Measurements from ENCODE around the gene LARP6.
"Not testable (repeated sequence)": the region's sequence is repeated elsewhere in the genome, so short reads cannot be mapped to it uniquely, and the experiment has no call there.

The LARP6 gene

GRCh38 chr15:70859322-70859908, 5.5 kb upstream of the LARP6 start:
- no peak for DNase-seq (ENCODE audit: low spot score)

GRCh38 chr15:70858614-70859321, 4.8 kb upstream of the LARP6 start:
- DNase-seq (ENCODE audit: low spot score), result not testable (repeated sequence)

- peak; percentile 29 for DNase-seq (ENCODE audit: low spot score)
Measured at GRCh38 chr15:70857562-70858285, 3.8 kb upstream of the LARP6 start.

GRCh38 chr15:70856884-70857561, 3.1 kb upstream of the LARP6 start:
- DNase-seq (ENCODE audit: low spot score), result no peak

GRCh38 chr15:70856177-70856883, 2.4 kb upstream of the LARP6 start:
- DNase-seq (ENCODE audit: low spot score), result no peak

- DNase-seq (ENCODE audit: low spot score), result no peak
Measured at GRCh38 chr15:70855764-70856163, 1.8 kb upstream of the LARP6 start.

- no peak for DNase-seq (ENCODE audit: low spot score)
Measured at GRCh38 chr15:70854666-70854976, 664 bp upstream of the LARP6 start.

GRCh38 chr15:70853318-70853972, 512 bp downstream of the LARP6 start:
- DNase-seq (ENCODE audit: low spot score), result peak; percentile 49

GRCh38 chr15:70852501-70853317, 1.2 kb downstream of the LARP6 start:
- DNase-seq (ENCODE audit: low spot score), result no peak

GRCh38 chr15:70851889-70852288, 2.1 kb downstream of the LARP6 start:
- no peak for DNase-seq (ENCODE audit: low spot score)

GRCh38 chr15:70845602-70846360, 8.2 kb downstream of the LARP6 start:
- no peak for DNase-seq (ENCODE audit: low spot score)

GRCh38 chr15:70837476-70837875, 16.5 kb downstream of the LARP6 start:
- DNase-seq (ENCODE audit: low spot score), result no peak

- no peak for DNase-seq (ENCODE audit: low spot score)
Measured at GRCh38 chr15:70835841-70836240, 18.1 kb downstream of the LARP6 start.

- DNase-seq (ENCODE audit: low spot score), result no peak
Measured at GRCh38 chr15:70835415-70835814, 18.5 kb downstream of the LARP6 start.

GRCh38 chr15:70834999-70835398, 19.0 kb downstream of the LARP6 start:
- DNase-seq (ENCODE audit: low spot score), result no peak

GRCh38 chr15:70833861-70834765, 19.8 kb downstream of the LARP6 start:
- DNase-seq (ENCODE audit: low spot score), result no peak

GRCh38 chr15:70833422-70833821, 20.5 kb downstream of the LARP6 start:
- DNase-seq (ENCODE audit: low spot score), result no peak

- DNase-seq (ENCODE audit: low spot score), result no peak
Measured at GRCh38 chr15:70832176-70832575, 21.8 kb downstream of the LARP6 start.

All from SK-N-DZ (cell line).